Suprapubic skin (tissue), 4 donors: Measurements from ENCODE around the gene SH2B3. TPM values are rescaled to one million over a fixed set of nuclear protein-coding genes. Genes with fewer than 3 reads are reported as not detected.

Experiments used
- DNase-seq, 2 donors: peaks; one replicate each; pipeline ENCODE4 v3.0.0-alpha.2; 2019; ENCODE audit warnings: low spot score in 2 of 2
- H3K27ac ChIP-seq: fragments of 200-600 bp; sonication (generic); one replicate; pipeline ENCODE4 v1.5.1; 2019
- H3K27me3 ChIP-seq: fragments of 200-600 bp; sonication (generic); one replicate; pipeline ENCODE4 v1.5.1; 2019
- H3K36me3 ChIP-seq: fragments of 200-600 bp; sonication (generic); one replicate; pipeline ENCODE4 v1.5.1; 2019
- H3K4me1 ChIP-seq: fragments of 200-600 bp; sonication (generic); one replicate; pipeline ENCODE4 v1.5.1; 2019
- H3K4me3 ChIP-seq: fragments of 200-600 bp; sonication (generic); one replicate; pipeline ENCODE4 v1.5.1; 2019; ENCODE audit warnings: mild to moderate bottlenecking
- H3K9me3 ChIP-seq: fragments of 200-600 bp; sonication (generic); one replicate; pipeline ENCODE4 v1.5.1; 2019
- EP300 ChIP-seq: sonication (generic); formaldehyde crosslinking; IDR thresholded peaks from one replicate; pipeline ENCODE4 v1.6.1; 2017; ENCODE audit warnings: antibody characterized with exemption
- POLR2A ChIP-seq, 2 donors: fragments of 450-650 bp; IDR thresholded peaks; one replicate each; pipeline ENCODE4 v1.6.1; 2017; ENCODE audit warnings: antibody characterized with exemption in 2 of 2, mild to moderate bottlenecking in 2 of 2, moderate library complexity in 2 of 2
- POLR2AphosphoS5 ChIP-seq, 3 donors: sonication (generic); formaldehyde crosslinking; IDR thresholded peaks; one replicate each; pipeline ENCODE4 v1.6.1; 2017; ENCODE audit warnings: antibody characterized with exemption in 3 of 3
- WGBS: methylation state at CpG from one replicate; pipeline ENCODE4 v1.1.5; 2018; 5-methylcytosine and 5-hydroxymethylcytosine counted together
- total RNA-seq, 4 donors: library from RNA; depleted of rRNA; stranded (reverse); fragments of >200 nt; gene quantifications; one replicate each; pipeline ENCODE4 v1.1.0, GENCODE V29; 2016
- TF ChIP-seq, protein P1 (sequence below), 2 donors: fragments of 200-600 bp in 1 of 2; fragments of 450-650 bp in 1 of 2; sonication (generic) in 1 of 2; IDR thresholded peaks; one replicate each; pipeline ENCODE4 v1.5.1; 2016 to 2019; ENCODE audit warnings: antibody characterized with exemption in 2 of 2, mild to moderate bottlenecking in 1 of 2, moderate library complexity in 1 of 2

The SH2B3 gene
- total RNA-seq, 4 donors from 2014 or later, result 3.4 to 7.1 (median 4.2) TPM

DNA sequence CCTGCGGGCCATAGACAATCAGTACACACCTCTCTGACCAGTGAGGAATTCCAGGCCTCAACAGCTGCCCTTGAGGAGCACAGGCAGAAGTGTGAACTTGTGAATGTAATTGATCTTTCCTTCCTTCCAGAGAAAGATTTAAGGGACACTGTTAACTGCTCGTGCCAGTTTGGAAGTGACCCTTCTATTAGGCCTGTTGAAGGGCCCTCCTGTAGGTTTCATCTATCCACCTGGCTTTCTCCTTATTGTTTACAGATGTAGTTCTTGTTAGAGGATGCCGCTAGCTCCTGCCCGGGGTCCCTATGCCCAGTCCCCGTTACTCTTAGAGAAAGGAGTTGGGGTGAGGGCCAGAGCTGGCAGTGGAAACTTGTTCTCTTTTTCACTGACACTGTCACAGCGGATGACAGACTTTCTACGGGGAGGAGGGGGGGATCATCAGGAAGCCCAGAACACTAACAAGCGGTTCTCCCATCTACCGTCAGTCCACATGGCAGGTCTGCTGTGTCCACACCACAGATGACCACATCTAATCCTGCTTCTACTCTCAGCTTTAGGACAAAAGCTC is 42.6 kb downstream of the SH2B3 start:
- no peaks in the 10 kb centered on the region for H3K27me3 ChIP-seq
- no peak overlapping the region for H3K4me3 ChIP-seq
- TF ChIP-seq POLR2AphosphoS5 (IDR thresholded peaks at IDR 0.05) (no peak), EP300 (no peak), POLR2A (IDR thresholded peaks at IDR 0.05) (no peak)
- TF ChIP-seq, protein P1, sequence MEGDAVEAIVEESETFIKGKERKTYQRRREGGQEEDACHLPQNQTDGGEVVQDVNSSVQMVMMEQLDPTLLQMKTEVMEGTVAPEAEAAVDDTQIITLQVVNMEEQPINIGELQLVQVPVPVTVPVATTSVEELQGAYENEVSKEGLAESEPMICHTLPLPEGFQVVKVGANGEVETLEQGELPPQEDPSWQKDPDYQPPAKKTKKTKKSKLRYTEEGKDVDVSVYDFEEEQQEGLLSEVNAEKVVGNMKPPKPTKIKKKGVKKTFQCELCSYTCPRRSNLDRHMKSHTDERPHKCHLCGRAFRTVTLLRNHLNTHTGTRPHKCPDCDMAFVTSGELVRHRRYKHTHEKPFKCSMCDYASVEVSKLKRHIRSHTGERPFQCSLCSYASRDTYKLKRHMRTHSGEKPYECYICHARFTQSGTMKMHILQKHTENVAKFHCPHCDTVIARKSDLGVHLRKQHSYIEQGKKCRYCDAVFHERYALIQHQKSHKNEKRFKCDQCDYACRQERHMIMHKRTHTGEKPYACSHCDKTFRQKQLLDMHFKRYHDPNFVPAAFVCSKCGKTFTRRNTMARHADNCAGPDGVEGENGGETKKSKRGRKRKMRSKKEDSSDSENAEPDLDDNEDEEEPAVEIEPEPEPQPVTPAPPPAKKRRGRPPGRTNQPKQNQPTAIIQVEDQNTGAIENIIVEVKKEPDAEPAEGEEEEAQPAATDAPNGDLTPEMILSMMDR (IDR thresholded peaks at IDR 0.05), result no peak
- 79% methylated on average over 9 of the region's 9 CpGs for whole genome bisulfite sequencing
- DNase-seq, result peak in 1 of 2 donors; percentile 58
- no peaks in the 10 kb centered on the region for H3K9me3 ChIP-seq
- peaks cover 44% of the 10 kb centered on the region for H3K4me1 ChIP-seq
- no peak overlapping the region for H3K27ac ChIP-seq
- peaks cover 70% of the 10 kb centered on the region for H3K36me3 ChIP-seq

DNA sequence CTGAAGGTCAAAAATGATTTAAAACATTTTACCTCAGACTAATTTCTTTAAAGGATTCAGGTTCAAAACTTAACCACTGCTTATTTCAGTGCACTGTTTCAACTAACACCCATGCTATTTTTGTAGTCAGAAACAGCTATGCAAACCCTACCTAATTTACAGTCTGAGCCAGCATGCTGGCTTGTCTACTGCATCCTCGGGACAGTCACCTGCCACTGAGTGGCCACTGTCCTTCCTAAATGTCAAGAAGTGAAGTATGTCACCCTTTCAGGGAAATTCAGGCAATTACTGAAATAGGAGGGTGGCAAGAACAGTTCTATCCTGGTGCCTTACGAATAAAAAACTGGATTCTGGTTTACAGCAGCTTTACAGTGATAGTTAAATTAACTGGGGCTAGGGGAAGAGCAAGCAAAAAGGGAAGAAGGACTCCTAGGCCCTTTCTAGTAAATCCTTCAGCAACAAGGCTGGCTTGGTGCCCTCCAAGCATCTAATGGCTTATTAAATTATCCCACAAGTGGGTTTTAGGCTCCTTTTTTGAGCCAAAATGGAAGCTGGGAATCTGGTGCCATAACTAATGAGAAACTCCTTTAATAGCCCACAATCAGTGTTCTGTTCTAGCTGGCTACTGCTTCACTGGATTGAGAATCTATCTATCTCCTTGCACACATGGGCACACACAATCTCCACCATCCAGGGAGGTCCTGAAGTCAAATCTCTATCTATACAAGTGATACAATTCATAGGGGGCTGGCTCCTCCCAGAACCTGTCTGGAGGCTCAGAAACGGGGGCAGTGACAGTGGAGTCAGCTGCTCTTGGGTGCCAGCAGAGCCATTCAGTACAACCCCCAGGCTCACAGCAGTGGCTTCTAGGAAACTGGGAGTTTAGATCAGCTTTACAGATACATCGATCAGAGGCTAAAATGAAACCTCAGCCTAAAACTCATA is 43.4 kb downstream of the SH2B3 start:
- Histone ChIP-seq H3K27ac (no peak overlapping the region), H3K4me3 (no peak overlapping the region), H3K36me3 (peaks cover 77% of the 10 kb centered on the region), H3K27me3 (no peaks in the 10 kb centered on the region), H3K4me1 (peaks cover 43% of the 10 kb centered on the region), H3K9me3 (no peaks in the 10 kb centered on the region)
- TF ChIP-seq, protein P1 (IDR thresholded peaks at IDR 0.05), result no peak
- TF ChIP-seq POLR2AphosphoS5 (IDR thresholded peaks at IDR 0.05) (no peak), POLR2A (IDR thresholded peaks at IDR 0.05) (no peak), EP300 (no peak)
- DNase-seq, result peak in 1 of 2 donors; percentile 52
- WGBS, result 82% methylated on average over 3 of the region's 4 CpGs

DNA sequence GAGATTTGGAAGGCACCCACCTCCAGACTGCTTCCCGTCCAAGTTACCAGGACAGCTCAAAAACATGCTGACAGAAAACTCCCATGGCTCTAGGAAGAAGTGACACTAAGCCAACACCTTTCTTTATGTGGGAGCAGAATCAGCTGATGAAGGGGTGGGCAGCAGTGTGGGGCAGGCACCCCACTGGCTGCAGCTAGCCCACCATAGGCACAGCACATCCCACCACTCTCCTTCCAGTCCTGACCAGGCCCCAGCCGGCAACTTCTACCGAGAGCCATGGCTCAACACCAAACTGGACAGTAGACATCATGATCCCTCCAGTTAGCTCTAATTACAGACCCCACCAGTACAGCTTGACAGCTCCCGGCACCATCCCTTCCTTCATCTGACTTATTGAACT is 45.0 kb downstream of the SH2B3 start:
- 90% methylated on average over 4 of the region's 4 CpGs for WGBS

DNA sequence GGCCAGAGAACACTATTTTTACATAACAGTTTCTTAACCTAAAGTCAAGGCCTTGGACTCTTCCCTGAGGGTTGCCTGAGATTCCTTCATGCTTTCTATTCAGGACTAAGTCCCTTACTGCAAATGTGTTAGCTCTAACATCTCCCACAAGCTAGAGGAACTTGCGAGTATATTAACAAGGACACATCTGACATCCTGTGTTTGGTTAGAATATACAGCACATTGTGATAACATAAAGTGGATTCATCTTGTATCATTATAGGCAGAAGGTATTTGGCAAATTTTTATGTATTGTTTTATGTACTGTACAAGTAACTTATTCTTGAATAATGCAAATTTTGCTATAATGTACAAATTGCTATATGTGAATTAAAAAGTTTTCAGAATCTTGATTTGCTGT is 45.5 kb downstream of the SH2B3 start:
- no peak for DNase-seq
- H3K27ac ChIP-seq, result no peak overlapping the region
- H3K36me3 ChIP-seq, result peaks cover 84% of the 10 kb centered on the region
- 61% methylated on average over 1 of the region's 1 CpG for WGBS
- no peak overlapping the region for H3K4me3 ChIP-seq
- no peaks in the 10 kb centered on the region for H3K9me3 ChIP-seq
- H3K27me3 ChIP-seq, result no peaks in the 10 kb centered on the region
- TF ChIP-seq EP300, result no peak
- TF ChIP-seq, protein P1 (IDR thresholded peaks at IDR 0.05), result no peak
- no peak for TF ChIP-seq POLR2A (IDR thresholded peaks at IDR 0.05)
- no peak for TF ChIP-seq POLR2AphosphoS5 (IDR thresholded peaks at IDR 0.05)
- peaks cover 22% of the 10 kb centered on the region for H3K4me1 ChIP-seq

More for the DNA sequence above, 45.0 kb downstream of the SH2B3 start:
- Histone ChIP-seq H3K27ac (no peak overlapping the region), H3K9me3 (no peaks in the 10 kb centered on the region), H3K4me3 (no peak overlapping the region), H3K27me3 (no peaks in the 10 kb centered on the region), H3K36me3 (peaks cover 78% of the 10 kb centered on the region), H3K4me1 (peaks cover 28% of the 10 kb centered on the region)
- DNase-seq, result peak in 1 of 2 donors; percentile 49
- TF ChIP-seq EP300, result no peak
- no peak for TF ChIP-seq POLR2A (IDR thresholded peaks at IDR 0.05)
- TF ChIP-seq, protein P1 (IDR thresholded peaks at IDR 0.05), result no peak
- no peak for TF ChIP-seq POLR2AphosphoS5 (IDR thresholded peaks at IDR 0.05)

DNA sequence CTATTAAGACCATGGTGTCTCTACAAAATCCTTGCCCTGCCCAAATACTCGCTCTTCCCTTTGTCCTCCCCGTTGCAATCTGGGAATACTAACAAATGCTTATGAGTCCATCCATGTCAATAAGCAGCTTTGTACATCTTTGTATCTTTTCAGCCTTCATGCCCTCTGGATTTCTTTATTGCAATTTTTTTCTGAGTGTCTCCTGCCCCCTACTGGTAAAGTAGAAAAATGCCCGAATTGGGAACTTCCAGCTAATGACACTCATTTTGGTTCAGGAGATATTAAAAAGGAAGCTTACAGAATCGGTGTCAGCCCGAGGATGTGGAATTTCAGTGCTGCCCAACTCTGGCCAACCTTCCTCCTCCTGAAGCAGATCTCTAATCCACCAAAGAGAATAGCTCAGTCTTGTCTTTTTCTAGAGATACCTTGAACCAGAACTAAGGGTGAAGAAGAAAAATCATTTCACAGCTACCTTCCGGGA is 46.0 kb downstream of the SH2B3 start:
- Histone ChIP-seq H3K4me1 (peaks cover 18% of the 10 kb centered on the region), H3K4me3 (no peak overlapping the region), H3K9me3 (no peaks in the 10 kb centered on the region), H3K36me3 (peaks cover 84% of the 10 kb centered on the region), H3K27ac (no peak overlapping the region), H3K27me3 (no peaks in the 10 kb centered on the region)
- TF ChIP-seq, protein P1 (IDR thresholded peaks at IDR 0.05), result peak; percentile 66 to 78
- TF ChIP-seq EP300, result no peak
- peak in 1 of 2 donors; percentile 23 for DNase-seq
- WGBS, result 31% methylated on average over 6 of the region's 6 CpGs
